OCI-LY7 (cell line): ENCODE data around the gene RBL2. TPM values are rescaled to one million over a fixed set of nuclear protein-coding genes. Genes with fewer than 3 reads are reported as not detected.

Experiments used
- BruUV-seq: library from RNA; stranded (reverse); fragments of 400-500 nt; replicated peaks from 2 replicates; lab custom pipeline; 2021; lab: Mats Ljungman, UMichigan
- CTCF ChIA-PET: fragments of 300-600 bp; sonication (Branson Sonifier 250); formaldehyde crosslinking; loops from one replicate; lab custom pipeline; 2022; ENCODE audit warnings: antibody characterized with exemption; ENCODE audit not compliant: unreplicated experiment; lab: Charles Lee
- POLR2A ChIA-PET: fragments of 300-600 bp; sonication (Branson Sonifier 250); formaldehyde crosslinking; loops from one replicate; lab custom pipeline; 2022; ENCODE audit warnings: antibody characterized with exemption; lab: Charles Lee
- DNase-seq: peaks from one replicate; pipeline ENCODE4 v3.0.0-alpha.2; 2015; ENCODE audit warnings: low spot score
- H2AFZ ChIP-seq: fragments of 200-600 bp; sonication (generic), shearing (Covaris generic); 2 replicates; pipeline ENCODE4 v1.6.1; 2014; ENCODE audit warnings: mild to moderate bottlenecking, antibody characterized with exemption, low read length, moderate library complexity
- H3K27ac ChIP-seq: fragments of 200-600 bp; sonication (generic); 2 replicates; pipeline ENCODE4 v1.5.1; 2014; ENCODE audit warnings: mixed run types, low read depth, mild to moderate bottlenecking, moderate library complexity, low read length, inconsistent platforms; ENCODE audit not compliant: poor library complexity, severe bottlenecking
- H3K36me3 ChIP-seq: fragments of 200-600 bp; sonication (generic); 2 replicates; pipeline ENCODE4 v1.6.1; 2014; ENCODE audit warnings: mild to moderate bottlenecking, antibody characterized with exemption, low read length, moderate library complexity, mixed read lengths; ENCODE audit not compliant: insufficient read depth
- H3K4me1 ChIP-seq: fragments of 200-600 bp; sonication (generic); 2 replicates; pipeline ENCODE4 v1.5.1; 2014; ENCODE audit warnings: mild to moderate bottlenecking, low read length; ENCODE audit not compliant: insufficient read depth, poor library complexity, severe bottlenecking
- H3K4me2 ChIP-seq: fragments of 200-600 bp; sonication (generic); 2 replicates; pipeline ENCODE4 v1.6.1; 2014; ENCODE audit warnings: mild to moderate bottlenecking, low read length
- H3K4me3 ChIP-seq: fragments of 200-600 bp; sonication (generic); 2 replicates; pipeline ENCODE4 v1.5.1; 2014; ENCODE audit warnings: mild to moderate bottlenecking, low read depth, low read length; ENCODE audit not compliant: poor library complexity, severe bottlenecking
- H3K79me2 ChIP-seq: fragments of 200-600 bp; sonication (generic); 2 replicates; pipeline ENCODE4 v1.6.1; 2016; ENCODE audit warnings: low read depth, mild to moderate bottlenecking, low read length, moderate library complexity, mixed read lengths; ENCODE audit not compliant: insufficient read depth
- H3K9me2 ChIP-seq: fragments of 200-600 bp; sonication (generic); 2 replicates; pipeline ENCODE4 v1.6.1; 2016; ENCODE audit warnings: mild to moderate bottlenecking, low read length, mixed read lengths; ENCODE audit not compliant: insufficient read depth
- H3K9me3 ChIP-seq: fragments of 200-600 bp; sonication (generic); 2 replicates; pipeline ENCODE4 v1.6.1; 2014; ENCODE audit warnings: mild to moderate bottlenecking, mixed run types, low read length, mixed read lengths
- H4K20me1 ChIP-seq: fragments of 200-600 bp; sonication (generic); 2 replicates; pipeline ENCODE4 v1.6.1; 2014; ENCODE audit warnings: mild to moderate bottlenecking, antibody characterized with exemption, low read length, moderate library complexity, mixed read lengths; ENCODE audit not compliant: insufficient read depth
- CTCF ChIP-seq: fragments of 200-600 bp; sonication (generic); conservative IDR thresholded peaks from 2 replicates; pipeline ENCODE4 v1.5.1; 2014; ENCODE audit warnings: mild to moderate bottlenecking, antibody characterized with exemption, low read length, moderate library complexity, mixed read lengths
- EZH2phosphoT487 ChIP-seq: fragments of 200-600 bp; sonication (generic); IDR thresholded peaks from 2 replicates; pipeline ENCODE4 v1.6.1; 2018; ENCODE audit warnings: low read depth, borderline replicate concordance, mild to moderate bottlenecking, mixed run types, antibody characterized with exemption, low read length, moderate library complexity, mixed read lengths
- intact Hi-C: fragments of 100-400 bp; cut with micrococcal nuclease; formaldehyde crosslinking; loops from one replicate; pipeline ENCODE4 v1.10.0; 2022; ENCODE audit not compliant: unreplicated experiment
- total RNA-seq, 2 experiments: library from RNA; depleted of rRNA in 1 of 2; stranded (reverse); fragments of >200 nt in 1 of 2; shearing (Covaris generic) in 1 of 2; gene quantifications; 2 replicates each; pipeline ENCODE4 v1.2.3, GENCODE V29; 2014 to 2022

The RBL2 gene
- total RNA-seq, 2 experiments from 2014 or later, result 51.1 to 69.0 TPM

- POLR2A ChIA-PET, result no interaction called here
- peaks cover 27% of the 10 kb centered on the region for H3K9me3 ChIP-seq
- intact Hi-C loops, result no loop called here
- no peaks in the 10 kb centered on the region for H4K20me1 ChIP-seq
- no peaks in the 10 kb centered on the region for H3K79me2 ChIP-seq
- H3K4me1 ChIP-seq, result no peaks in the 10 kb centered on the region
- TF ChIP-seq EZH2phosphoT487, result no peak
- no peak for TF ChIP-seq CTCF
- no peak overlapping the region for H2AFZ ChIP-seq
- CTCF ChIA-PET, result no interaction called here
- no peak overlapping the region for H3K4me3 ChIP-seq
- no peak for DNase-seq
- H3K4me2 ChIP-seq, result no peak overlapping the region
- no peak overlapping the region for H3K27ac ChIP-seq
- peaks cover 96% of the 10 kb centered on the region for H3K36me3 ChIP-seq
- BruUV-seq, result no TSS peak
- no peaks in the 10 kb centered on the region for H3K9me2 ChIP-seq
These were observed 50.3 kb downstream of the RBL2 start for GRCh38 chr16:53484542-53484941.

- no peaks in the 10 kb centered on the region for H3K9me2 ChIP-seq
- H3K27ac ChIP-seq, result no peak overlapping the region
- no peak overlapping the region for H2AFZ ChIP-seq
- no peaks in the 10 kb centered on the region for H4K20me1 ChIP-seq
- intact Hi-C loops, result no loop called here
- H3K4me1 ChIP-seq, result no peaks in the 10 kb centered on the region
- no peak overlapping the region for H3K4me3 ChIP-seq
- TF ChIP-seq EZH2phosphoT487, result no peak
- no peak for TF ChIP-seq CTCF
- BruUV-seq, result no TSS peak
- no peaks in the 10 kb centered on the region for H3K79me2 ChIP-seq
- peak; percentile 11 for DNase-seq
- H3K4me2 ChIP-seq, result no peak overlapping the region
- H3K36me3 ChIP-seq, result peaks cover 95% of the 10 kb centered on the region
- H3K9me3 ChIP-seq, result peaks cover 27% of the 10 kb centered on the region
- ChIA-PET CTCF (no interaction called here), POLR2A (interaction anchor here (1.2 kb wide), 1 partner anchor 15 kb away, joined by 3 read pairs; no protein-coding TSS in a partner anchor)
These were observed 52.0 kb downstream of the RBL2 start for GRCh38 chr16:53486230-53486629.

GRCh38 chr16:53489755-53490154 is 55.5 kb downstream of the RBL2 start:
- H3K9me3 ChIP-seq, result peaks cover 17% of the 10 kb centered on the region
- H4K20me1 ChIP-seq, result no peaks in the 10 kb centered on the region
- no peaks in the 10 kb centered on the region for H3K4me1 ChIP-seq
- no peaks in the 10 kb centered on the region for H3K79me2 ChIP-seq
- intact Hi-C loops, result no loop called here
- POLR2A ChIA-PET, result interaction anchor here (0.7 to 2.0 kb wide), 5 partner anchors 9 to 1118 kb away, joined by 3 to 5 read pairs (median 3); no protein-coding TSS in a partner anchor
- no peak overlapping the region for H2AFZ ChIP-seq
- H3K4me2 ChIP-seq, result no peak overlapping the region
- H3K27ac ChIP-seq, result no peak overlapping the region
- H3K9me2 ChIP-seq, result no peaks in the 10 kb centered on the region
- no TSS peak for BruUV-seq
- peaks cover 96% of the 10 kb centered on the region for H3K36me3 ChIP-seq
- DNase-seq, result no peak
- no peak overlapping the region for H3K4me3 ChIP-seq
- CTCF ChIA-PET, result no interaction called here
- no peak for TF ChIP-seq EZH2phosphoT487
